Activated naive CD4-positive, alpha-beta T cell (primary cell): ENCODE measurements around the gene FERMT1.

Source experiments
- DNase-seq, 4 experiments: peaks; one replicate each; lab custom pipeline; 2025; lab: John Stamatoyannopoulos, UW

Gene FERMT1, protein sequence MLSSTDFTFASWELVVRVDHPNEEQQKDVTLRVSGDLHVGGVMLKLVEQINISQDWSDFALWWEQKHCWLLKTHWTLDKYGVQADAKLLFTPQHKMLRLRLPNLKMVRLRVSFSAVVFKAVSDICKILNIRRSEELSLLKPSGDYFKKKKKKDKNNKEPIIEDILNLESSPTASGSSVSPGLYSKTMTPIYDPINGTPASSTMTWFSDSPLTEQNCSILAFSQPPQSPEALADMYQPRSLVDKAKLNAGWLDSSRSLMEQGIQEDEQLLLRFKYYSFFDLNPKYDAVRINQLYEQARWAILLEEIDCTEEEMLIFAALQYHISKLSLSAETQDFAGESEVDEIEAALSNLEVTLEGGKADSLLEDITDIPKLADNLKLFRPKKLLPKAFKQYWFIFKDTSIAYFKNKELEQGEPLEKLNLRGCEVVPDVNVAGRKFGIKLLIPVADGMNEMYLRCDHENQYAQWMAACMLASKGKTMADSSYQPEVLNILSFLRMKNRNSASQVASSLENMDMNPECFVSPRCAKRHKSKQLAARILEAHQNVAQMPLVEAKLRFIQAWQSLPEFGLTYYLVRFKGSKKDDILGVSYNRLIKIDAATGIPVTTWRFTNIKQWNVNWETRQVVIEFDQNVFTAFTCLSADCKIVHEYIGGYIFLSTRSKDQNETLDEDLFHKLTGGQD

DNA sequence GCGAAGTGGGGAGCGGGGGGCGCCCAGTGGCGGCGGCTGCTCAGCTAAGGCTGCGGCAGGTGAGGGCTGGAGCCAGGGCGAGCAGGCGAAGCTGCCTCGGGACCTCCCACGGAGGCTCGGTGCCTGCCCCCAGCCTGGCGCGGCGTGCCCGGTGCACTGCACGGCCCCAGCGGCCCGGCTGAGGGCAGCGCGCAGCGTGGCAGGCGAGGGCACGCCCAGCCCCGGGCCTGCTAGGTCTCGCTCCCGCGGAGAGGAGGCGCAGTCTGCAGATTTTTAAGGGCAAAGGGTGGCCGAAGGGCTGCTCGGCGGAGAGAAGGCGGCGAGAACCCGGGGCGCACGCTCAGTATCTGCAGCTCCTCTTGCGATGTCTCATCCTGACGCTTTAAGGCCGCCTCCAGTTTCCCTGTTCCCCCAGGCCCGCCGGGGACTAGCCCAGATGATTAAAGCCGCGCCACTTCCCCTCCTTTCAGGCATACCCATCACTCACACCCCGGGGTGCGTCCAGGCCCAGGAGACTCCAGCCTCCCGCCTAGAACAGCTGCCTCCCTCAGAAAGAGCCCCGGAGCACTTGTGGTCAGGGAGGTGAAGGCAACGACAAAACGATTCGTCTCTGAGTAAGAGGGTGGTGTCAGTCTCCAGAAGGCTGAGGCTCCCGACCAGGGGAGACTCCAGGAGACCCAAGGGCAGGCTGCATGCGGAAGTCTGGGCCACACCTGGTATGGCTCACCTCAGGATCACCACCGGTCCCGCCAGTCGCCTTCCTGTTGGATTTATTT, at the start of gene FERMT1:
TSS of gene FERMT1 (minus strand) at position 158 of the 776 bp plus-strand sequence. CDS start 3,476 bp downstream, outside the sequence.
- DNase-seq = no peak

DNA sequence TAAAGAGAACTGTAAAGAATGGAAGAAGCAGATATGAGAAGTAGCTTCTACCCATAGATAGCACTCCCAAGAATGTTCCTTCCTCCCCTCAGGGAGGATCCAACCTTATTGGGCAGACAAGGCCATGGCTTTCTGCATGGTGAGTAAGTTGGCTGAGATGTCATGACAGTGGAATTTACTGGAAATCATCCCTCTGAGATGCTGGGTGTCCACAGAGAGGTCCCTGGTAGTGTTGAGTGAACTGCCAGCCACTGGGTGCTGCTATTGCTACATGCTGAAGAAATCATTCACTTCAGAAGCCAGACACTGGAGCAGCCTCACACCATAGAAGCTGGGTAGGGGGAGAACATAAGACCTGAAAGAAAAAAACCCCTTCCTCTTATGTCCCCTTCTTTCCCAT, 46.4 kb upstream of the FERMT1 start:
- no peak for DNase-seq

DNA sequence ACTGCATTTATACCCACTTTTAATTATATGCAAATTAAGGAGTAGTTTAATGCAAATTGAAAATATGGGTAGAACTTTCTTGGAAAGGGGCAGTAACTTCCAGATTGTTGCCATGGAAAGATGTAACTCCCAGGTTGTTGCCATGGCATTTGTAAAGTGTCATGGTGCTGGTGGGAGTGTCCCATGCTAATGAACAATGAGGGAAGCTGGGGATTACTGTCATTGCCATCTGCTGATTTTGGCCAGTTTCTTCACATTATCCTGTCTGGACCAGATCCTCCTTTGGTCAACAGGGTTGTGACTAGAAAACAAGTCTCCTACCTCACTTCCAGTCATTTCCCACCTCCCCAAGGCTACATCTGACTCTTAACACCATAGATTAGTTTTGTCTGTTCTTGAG, 45.4 kb upstream of the FERMT1 start:
- DNase-seq = no peak

DNA sequence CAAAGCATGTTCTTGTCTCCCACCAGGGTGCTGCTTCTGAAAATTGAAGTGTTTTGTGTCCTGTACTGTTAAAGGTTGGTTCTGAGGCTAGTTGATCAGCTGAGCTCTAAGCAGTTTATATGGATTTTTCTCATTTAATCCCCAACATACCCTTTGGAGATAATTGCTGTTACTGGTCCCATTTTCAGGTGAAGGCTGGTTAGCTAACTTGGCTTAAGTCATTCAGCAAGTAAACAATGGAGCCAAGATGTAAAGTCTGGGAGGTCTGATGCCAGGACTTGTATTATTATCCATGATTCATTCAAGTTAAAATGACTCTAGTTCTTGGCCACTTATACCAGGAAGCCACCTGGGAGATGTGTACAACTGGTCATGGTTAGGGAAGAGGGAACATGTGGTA, 42.5 kb upstream of the FERMT1 start:
- DNase-seq = no peak

DNA sequence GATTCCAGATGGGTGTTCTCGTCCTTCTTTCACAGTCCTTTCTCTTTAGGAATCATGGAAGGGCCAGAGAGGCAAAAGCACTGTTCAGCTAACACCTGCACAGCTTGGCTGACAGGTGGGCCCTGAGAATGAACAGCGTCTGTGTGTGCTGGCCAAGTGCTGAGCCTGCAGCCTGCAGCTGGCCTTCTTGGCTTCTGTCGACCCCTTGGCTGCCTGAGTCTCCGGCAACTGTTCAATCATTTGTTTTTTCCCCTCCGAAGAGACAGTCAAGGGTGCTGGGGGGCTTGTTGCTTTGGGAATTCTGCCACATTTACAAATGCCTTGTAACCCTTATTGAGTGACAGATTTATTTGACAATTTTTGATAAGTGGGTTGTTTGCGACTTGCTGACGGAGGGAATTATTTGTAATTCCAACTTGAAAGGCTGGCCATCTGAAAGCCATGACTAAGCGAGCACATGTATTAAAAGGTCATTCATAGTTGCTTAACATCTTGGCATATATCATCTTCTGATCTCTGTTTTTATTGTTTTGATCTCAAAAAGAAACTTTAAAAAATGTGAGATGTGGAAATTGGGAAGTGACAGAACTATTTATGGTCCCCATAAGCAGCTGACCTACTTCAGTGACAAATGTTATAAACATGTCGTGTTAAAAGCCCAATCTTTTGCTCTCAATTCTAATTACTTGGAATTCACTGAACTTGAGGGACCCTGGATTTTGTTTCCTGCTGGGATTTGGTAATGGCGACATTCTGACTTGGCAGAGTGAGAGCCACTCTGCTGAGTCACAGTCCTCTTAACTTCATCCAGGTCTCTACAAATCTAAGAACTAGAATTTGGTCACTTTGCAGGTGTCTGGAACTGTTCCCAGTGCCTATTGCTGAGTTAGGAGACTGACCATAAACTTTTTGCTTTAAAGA, 41.9 kb upstream of the FERMT1 start:
- no peak for DNase-seq

DNA sequence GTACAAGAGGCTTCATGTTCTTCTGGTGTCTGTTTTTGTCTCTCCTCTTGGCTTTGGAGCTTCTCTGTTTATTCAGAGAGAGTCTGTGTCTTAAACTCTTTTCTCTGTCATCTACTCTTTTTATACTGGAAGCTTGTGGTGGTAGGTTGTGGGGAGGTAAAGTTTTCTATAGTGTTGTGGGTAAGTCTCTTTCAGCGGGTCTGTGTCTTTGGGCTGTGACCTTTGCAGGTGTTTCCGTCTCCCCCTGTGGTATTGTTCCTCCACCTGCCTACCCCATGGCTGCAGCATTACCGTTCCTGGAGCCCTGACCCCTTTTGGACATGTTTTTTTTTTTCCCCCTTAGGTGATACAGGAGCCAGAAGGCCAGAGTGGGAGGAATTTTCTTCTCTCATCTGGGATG, 37.9 kb upstream of the FERMT1 start:
- DNase-seq = no peak

DNA sequence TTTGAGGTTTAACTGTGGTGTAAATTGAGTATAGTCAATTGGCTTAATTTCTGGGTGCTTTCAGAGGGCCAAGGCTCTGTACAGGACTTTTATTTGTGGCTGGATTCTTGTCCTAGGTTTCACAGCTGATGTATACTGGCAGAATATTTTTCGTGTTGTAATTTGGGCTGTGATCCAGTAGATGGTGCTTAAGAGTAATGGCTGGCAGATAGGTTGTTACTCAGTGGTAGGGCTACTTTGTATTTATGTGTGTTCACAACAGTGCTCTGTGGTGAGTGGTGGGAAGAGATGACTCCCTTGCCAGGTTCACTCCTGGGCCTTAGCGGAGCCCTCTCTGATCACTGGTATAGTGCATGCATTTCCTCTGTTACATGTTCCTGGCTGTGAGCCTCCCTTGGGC, 34.5 kb upstream of the FERMT1 start:
- DNase-seq = no peak

DNA sequence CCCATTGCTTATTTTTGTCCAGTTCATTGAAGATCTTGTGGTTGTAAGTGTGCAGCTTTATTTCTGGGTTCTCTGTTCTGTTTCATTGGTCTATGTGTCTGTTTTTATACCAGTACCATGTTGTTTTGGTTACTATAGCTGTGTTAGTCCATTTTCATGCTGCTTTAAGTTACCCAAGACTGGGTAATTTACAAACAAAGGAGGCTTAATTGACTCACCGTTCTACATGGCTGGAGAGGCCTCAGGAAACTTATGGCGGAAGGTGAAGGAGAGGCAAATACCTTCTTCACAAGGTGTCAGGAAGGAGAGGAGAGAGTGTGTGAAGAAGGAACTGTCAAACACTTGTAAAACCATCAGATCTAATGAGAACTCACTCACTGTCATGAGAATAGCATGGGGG, 29.9 kb upstream of the FERMT1 start:
- no peak for DNase-seq

DNA sequence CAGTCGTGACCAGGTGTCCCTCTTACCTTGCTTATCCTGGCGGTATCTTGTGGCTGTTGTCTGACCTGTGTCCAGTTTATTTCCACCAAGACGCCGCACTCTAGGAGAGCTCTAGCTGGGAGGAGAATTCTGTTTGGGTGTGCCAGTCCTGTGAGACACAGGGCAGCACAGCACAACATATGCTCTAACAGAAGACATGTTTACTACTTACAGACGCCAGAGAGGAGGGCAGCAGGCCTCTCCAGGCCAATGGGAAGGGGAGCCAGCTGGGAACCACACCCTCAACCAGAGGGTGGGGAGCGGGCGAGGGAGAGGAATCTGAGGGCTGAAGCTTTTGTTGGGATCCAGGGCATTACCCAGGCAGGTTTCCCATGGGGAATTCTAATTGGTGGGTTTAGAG, 25.2 kb upstream of the FERMT1 start:
- no peak for DNase-seq

DNA sequence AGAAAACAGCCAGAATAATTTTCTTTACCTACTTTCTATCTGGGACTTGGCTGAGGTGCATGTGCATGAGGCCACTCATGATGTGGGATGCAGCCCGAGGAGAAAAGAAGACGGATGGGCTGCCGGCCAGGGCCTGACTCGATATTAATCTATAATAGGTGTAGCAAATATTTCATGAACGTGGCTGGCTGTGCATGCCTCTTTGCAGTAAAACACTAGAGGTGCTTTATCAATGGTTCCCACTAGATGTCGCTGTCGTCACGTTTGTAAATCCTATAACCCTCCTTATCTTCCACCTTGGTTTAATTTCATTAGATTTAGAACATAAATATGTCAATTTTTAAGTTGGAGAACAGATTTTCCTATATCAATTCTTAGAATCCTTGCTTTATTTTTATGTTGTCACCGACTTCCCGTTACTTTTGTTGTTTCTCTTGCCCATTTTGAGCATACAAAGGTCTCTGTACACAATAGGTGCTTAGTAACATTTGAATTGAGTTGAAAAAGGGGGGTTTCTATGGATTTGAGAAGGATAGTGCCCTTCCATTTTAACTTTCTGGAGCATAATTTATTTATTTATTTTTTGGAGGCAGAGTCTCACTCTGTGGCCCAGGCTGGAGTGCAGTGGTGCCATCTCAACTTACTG, 19.6 kb upstream of the FERMT1 start:
- DNase-seq = no peak

DNA sequence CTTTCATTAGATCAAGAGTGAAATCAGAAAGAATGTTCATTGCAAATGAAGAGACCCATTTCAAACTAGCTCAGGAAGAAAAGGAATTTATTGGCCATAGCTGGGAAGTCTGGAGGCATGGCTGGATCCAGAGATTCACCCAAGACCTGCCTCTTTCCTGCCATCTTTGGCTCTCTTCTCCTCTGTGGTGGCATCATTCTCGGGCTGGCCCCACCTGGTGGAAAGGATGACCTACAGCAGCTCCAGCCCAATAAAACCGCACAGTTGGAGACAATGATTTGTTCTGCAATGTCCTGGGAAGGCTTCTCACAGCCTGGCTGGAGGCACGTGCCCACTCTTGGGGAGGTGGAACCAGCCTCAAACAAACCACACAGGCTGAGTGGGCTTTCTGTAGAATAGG, 18.1 kb upstream of the FERMT1 start:
- DNase-seq = no peak

DNA sequence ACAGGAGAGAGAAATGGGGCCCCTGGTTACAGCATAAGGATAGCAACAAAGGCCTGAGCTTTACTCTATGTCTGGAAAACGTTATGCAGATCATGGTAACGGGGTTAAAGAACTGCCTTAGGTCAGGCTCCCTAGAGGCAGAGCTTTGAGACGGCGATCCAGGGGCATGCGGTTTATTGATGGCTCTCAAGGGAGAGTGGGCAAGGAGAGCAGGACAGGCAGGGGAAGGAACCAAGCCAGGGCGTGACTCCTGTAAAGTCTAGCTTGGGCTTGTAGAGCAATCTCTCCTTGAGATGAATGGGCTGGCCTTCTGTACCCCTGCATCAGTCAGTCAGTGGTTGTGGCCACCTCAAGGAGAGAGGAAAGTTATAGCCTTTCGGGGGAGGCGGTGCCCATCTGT, 12.5 kb upstream of the FERMT1 start:
- no peak for DNase-seq

DNA sequence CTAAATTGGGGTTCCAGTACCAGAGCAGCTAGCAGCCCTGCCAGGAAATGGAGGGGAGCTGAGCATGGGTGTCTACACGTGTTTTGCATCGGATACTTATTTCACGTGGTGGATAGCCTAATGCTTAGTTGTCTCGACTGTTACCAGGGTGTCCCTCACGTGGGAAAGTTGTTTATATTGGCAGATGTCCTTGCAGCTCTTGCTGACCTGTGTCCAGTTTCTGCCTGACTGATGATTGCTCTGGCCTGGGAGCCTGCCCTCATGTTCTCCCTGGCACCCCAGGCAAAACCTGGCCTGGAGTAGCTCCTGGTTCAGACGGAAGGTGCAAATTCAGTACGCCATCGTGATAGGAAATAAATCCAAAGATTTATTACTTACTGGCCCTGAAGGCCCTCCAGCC, 11.8 kb upstream of the FERMT1 start:
- no peak for DNase-seq

DNA sequence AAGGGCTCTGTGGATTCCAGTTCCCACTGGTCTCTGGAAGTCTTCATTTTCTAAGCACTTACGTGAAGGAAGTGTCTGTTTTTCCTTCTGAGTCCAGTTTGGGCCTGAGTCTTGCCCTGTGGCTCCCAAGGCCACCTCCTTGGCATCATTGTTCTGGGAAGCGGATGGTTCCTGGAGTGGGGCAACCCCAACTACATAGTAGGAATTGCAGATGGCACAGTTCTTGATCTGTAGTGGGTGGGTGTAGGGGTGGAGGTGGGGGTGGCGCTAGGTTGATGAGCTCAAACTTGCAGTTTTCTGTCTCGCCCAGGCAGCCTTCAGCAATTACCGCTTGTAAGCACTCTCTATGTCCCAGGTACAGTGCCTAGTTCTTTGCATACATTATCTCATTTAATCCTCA, 7.2 kb upstream of the FERMT1 start:
- DNase-seq = no peak

DNA sequence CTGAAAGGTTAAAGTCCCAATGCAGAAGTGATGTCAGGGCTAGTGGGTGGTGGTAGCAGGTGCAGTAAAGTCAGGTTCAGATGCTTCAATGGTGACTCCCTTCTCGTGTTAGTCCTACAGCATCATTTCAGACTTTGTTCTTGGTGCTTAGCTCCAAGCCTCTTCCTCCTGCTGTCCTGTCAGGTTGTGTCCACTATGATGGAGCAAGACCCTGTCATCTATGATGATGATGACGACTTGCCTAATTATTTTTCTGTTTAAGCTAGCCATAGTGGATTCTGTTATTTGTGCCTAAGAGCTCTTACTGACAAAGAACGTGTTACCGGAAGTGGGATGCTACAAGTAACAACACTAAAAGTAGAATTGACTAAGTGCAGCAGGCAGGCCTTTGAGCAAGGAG, 5.0 kb upstream of the FERMT1 start:
- DNase-seq = no peak

DNA sequence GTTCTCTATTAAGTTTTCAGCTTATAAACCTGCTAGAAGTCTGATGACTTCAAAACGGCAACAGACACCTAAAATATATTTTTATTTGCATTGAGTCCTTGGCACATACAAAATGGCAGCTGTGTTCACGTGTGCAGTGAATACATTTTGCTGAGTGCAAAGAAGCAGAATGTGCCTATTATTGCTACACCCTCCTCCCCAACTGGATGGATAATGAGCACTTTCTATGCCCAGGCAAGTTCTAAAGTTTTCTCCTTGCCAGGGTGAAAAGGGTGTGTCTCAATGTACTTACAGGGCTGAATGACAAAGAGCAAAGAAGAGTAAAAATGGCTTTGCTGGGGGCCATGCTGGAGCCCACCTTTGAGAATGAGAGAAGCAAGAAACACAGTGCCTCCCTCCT, 4.0 kb upstream of the FERMT1 start:
- no peak for DNase-seq

DNA sequence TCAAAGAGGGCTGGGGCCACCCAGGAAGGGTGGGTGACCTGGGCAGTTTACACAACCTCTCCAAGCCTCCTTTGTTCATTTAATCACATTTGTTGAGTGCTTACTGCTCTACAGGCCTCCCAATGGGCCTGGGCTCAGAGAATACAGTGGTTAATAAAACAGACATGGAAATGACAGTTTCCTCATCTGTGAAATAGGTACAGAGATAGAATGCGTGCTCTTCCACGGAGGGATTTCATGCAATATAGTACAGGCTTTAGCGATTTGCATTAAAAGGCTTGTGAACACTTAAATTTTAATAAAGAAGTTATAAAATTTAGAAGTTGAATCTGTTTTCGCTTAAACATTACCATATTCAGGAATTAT, 802 bp upstream of the FERMT1 start:
- no peak for DNase-seq

DNA sequence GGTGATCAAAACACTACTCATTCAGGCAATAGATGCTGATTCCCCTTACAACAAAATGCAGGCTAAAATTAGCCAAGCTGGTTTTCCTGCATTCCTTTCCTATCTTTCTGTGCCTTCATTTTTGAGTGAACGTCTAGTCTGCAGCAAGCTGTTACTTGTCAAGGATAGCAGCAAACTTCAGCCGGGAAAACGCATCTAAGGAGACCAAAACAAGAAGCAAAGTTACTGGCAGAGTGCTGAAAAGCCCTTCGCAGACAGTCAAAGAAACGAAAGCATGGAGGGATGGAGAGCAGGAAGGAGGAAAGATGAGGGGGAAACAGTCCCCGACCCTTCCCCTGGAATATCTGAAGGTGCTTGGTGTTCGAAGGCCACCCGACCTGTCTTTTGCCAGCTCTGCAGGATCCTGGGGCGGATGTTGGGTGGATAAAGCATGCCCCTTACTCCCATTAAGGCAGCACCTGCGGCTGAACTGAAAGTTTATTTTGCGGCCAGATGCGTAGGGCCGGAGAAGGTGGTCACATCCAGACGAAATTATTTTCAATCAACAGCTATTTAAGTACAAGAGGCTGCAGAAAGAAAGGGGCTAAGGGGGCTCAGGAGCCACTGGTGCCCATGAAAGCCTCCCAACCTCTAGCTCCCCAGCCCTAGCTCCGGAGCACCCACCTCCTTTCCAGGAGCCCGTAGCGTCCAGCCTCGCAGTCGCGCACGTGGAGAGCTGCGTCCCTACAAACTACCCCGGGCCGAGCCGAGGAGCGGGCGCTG, 538 bp downstream of the FERMT1 start:
- no peak for DNase-seq

DNA sequence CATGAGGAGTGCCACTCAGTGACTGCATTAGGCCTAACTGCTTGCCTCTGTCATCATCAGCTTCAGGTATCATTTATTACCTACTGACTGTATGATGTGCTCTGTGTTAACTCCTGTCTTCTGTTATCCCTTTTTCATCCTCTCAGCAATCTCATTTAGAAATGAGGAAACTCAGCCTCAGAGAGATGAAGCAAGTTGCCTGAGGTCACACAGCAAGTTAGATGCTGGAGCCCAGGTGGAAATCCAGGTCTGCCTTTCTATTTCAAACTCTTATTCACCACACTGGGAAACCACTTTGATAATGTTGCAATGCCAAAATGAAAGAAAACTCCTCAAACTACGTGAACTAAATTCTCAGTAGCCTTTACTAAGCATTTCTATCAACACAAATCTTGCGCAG, 1.3 kb downstream of the FERMT1 start:
- no peak for DNase-seq

DNA sequence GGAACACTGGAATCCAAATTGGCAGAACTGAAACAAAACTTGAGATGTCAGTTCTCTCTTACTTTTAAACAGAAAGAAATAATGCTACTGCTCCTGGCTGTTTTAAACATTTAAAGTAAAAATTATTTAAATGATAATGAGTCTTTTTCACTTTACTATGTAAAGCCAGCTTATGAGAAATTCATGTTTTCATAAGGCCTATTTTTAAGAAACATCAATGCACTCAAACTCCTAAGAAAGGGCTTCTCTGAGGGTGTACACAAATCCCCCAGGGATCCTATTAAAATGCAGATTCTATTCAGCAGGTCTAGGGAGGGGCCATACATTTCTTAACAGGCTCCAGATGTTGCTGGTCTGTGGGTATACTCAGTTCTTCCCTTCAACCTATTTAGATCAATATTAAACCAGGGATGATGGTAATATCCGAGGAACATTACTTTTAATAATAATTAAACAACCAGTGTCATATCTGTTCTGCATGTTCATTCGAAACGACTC, 2.3 kb downstream of the FERMT1 start:
- DNase-seq = no peak
